Measurements from ENCODE around the gene LRTM2.

DNA sequence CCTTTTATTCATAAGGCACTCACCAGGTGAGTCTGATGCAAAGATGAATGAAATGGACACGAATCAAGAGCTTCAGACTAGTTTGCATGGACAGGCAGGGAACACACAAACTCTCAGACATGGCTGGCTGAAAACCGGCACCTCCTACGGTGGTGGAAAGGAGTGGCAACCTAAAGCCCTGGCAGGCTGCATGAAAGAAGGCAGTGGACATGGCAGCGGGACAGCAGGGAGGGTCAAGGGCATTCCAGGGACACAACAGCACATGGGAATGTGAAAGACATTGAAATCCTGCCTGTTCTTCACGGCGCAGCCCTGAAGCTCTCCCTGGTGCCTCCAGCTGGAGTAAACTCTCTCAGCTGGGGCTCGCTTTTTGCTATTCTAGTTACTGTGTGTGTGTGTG, 16.6 kb upstream of the LRTM2 start:
- TF ChIP-seq, protein P1, sequence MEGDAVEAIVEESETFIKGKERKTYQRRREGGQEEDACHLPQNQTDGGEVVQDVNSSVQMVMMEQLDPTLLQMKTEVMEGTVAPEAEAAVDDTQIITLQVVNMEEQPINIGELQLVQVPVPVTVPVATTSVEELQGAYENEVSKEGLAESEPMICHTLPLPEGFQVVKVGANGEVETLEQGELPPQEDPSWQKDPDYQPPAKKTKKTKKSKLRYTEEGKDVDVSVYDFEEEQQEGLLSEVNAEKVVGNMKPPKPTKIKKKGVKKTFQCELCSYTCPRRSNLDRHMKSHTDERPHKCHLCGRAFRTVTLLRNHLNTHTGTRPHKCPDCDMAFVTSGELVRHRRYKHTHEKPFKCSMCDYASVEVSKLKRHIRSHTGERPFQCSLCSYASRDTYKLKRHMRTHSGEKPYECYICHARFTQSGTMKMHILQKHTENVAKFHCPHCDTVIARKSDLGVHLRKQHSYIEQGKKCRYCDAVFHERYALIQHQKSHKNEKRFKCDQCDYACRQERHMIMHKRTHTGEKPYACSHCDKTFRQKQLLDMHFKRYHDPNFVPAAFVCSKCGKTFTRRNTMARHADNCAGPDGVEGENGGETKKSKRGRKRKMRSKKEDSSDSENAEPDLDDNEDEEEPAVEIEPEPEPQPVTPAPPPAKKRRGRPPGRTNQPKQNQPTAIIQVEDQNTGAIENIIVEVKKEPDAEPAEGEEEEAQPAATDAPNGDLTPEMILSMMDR (conservative IDR thresholded peaks at IDR 0.05), result no peak
- TF ChIP-seq EZH2 (IDR thresholded peaks at IDR 0.05; ENCODE audit: low read depth), result no peak

Measured in PC-9 (cell line).